ENCODE results near the gene IMPDH1.
"Not testable (repeated sequence)": the region's sequence is repeated elsewhere in the genome, so short reads cannot be mapped to it uniquely, and the experiment has no call there.

- not testable (repeated sequence) for TF ChIP-seq CTCF (IDR thresholded peaks at IDR 0.05); POLR2AphosphoS5 (IDR thresholded peaks at IDR 0.05; ENCODE audit: low read depth, low read length); TCF7L2 (IDR thresholded peaks at IDR 0.05; ENCODE audit: low read depth, low read length); REST (IDR thresholded peaks at IDR 0.05; ENCODE audit: insufficient read depth in 1 of 2, low read depth in 2 of 2, low read length in 1 of 2)
Measured at GRCh38 chr7:128457385-128457784, 47.6 kb upstream of the IMPDH1 start.

Data from Panc1 (cell line).